HG03045 (cell line): ENCODE measurements around the gene PTER.
A peak's percentile ranks its signal among the peaks of the same experiment; 100 is the strongest.

Experiments
- ATAC-seq: cut with Tn5 transposase; IDR thresholded peaks from one replicate; pipeline ENCODE4 v1.9.1; 2021; ENCODE audit warnings: mild to moderate bottlenecking, moderate library complexity; ENCODE audit not compliant: unreplicated experiment

PTER gene

GRCh38 chr10:16436758-16437539, at the start of gene PTER:
TSS of gene PTER (plus strand) at chr10:16437010. CDS start at chr10:16484385, 47,375 bp downstream.
- peak; percentile 99 for ATAC-seq

- no peak for ATAC-seq
These were observed 44.2 kb upstream of the PTER start for GRCh38 chr10:16392531-16393069.

- no peak for ATAC-seq
These were observed 43.4 kb upstream of the PTER start for GRCh38 chr10:16393271-16393858.

GRCh38 chr10:16401416-16401815, 35.4 kb upstream of the PTER start:
- no peak for ATAC-seq

- ATAC-seq = no peak
These were observed 28.4 kb upstream of the PTER start for GRCh38 chr10:16408379-16408778.

- no peak for ATAC-seq
These were observed 19.5 kb upstream of the PTER start for GRCh38 chr10:16417341-16417740.

GRCh38 chr10:16423599-16423998, 13.2 kb upstream of the PTER start:
- ATAC-seq = no peak

- ATAC-seq = no peak
These were observed 11.4 kb upstream of the PTER start for GRCh38 chr10:16425449-16425848.

GRCh38 chr10:16429539-16429938, 7.3 kb upstream of the PTER start:
- ATAC-seq = no peak

- peak; percentile 1 for ATAC-seq
These were observed 448 bp upstream of the PTER start for GRCh38 chr10:16436367-16436757.

- ATAC-seq = no peak
These were observed 707 bp downstream of the PTER start for GRCh38 chr10:16437540-16437894.

- no peak for ATAC-seq
These were observed 2.5 kb downstream of the PTER start for GRCh38 chr10:16439295-16439694.

- ATAC-seq = no peak
These were observed 3.8 kb downstream of the PTER start for GRCh38 chr10:16440396-16441133.

- ATAC-seq = no peak
These were observed 4.5 kb downstream of the PTER start for GRCh38 chr10:16441173-16441840.

- no peak for ATAC-seq
These were observed 6.1 kb downstream of the PTER start for GRCh38 chr10:16442914-16443313.

- ATAC-seq = no peak
These were observed 9.1 kb downstream of the PTER start for GRCh38 chr10:16445770-16446469.

- no peak for ATAC-seq
These were observed 12.6 kb downstream of the PTER start for GRCh38 chr10:16449454-16449853.

GRCh38 chr10:16458166-16458955, 21.6 kb downstream of the PTER start:
- ATAC-seq = no peak

- ATAC-seq = no peak
These were observed 22.7 kb downstream of the PTER start for GRCh38 chr10:16459423-16459939.

GRCh38 chr10:16466001-16466400, 29.2 kb downstream of the PTER start:
- no peak for ATAC-seq
